GM04504 (cell line): ENCODE data around the gene CFAP52.
"Not testable (repeated sequence)": the region's sequence is repeated elsewhere in the genome, so short reads cannot be mapped to it uniquely, and the experiment has no call there.

Source experiments
- DNase-seq: peaks from one replicate; pipeline ENCODE4 v3.0.0-alpha.2; 2012; ENCODE audit warnings: low read depth

The CFAP52 gene

GRCh38 chr17:9571201-9571600, 5.2 kb upstream of the CFAP52 start:
- no peak for DNase-seq

- peak; percentile 60 for DNase-seq
These were observed 901 bp upstream of the CFAP52 start, which contains the start of gene STX8 for GRCh38 chr17:9575381-9576101. STX8 (minus strand) TSS chr17:9575820; CDS start chr17:9575808, 12 bp downstream.

- no peak for DNase-seq
These were observed 899 bp downstream of the CFAP52 start for GRCh38 chr17:9577373-9577709.

GRCh38 chr17:9587969-9588656, 11.7 kb downstream of the CFAP52 start:
- no peak for DNase-seq

GRCh38 chr17:9594065-9594464, 17.6 kb downstream of the CFAP52 start:
- DNase-seq = no peak

- DNase-seq = not testable (repeated sequence)
These were observed 21.2 kb downstream of the CFAP52 start for GRCh38 chr17:9597638-9598037.

GRCh38 chr17:9598661-9599060, 22.2 kb downstream of the CFAP52 start:
- no peak for DNase-seq

- not testable (repeated sequence) for DNase-seq
These were observed 28.1 kb downstream of the CFAP52 start for GRCh38 chr17:9604583-9604982.

- DNase-seq = no peak
These were observed 30.0 kb downstream of the CFAP52 start for GRCh38 chr17:9606453-9606852.

GRCh38 chr17:9607058-9607457, 30.6 kb downstream of the CFAP52 start:
- DNase-seq = not testable (repeated sequence)

- no peak for DNase-seq
These were observed 35.1 kb downstream of the CFAP52 start for GRCh38 chr17:9611557-9611956.

GRCh38 chr17:9612006-9612405, 35.6 kb downstream of the CFAP52 start:
- no peak for DNase-seq

GRCh38 chr17:9615486-9615885, 39.0 kb downstream of the CFAP52 start:
- no peak for DNase-seq

- no peak for DNase-seq
These were observed 46.5 kb downstream of the CFAP52 start for GRCh38 chr17:9622961-9623360.

GRCh38 chr17:9628509-9628908, 52.1 kb downstream of the CFAP52 start:
- no peak for DNase-seq

GRCh38 chr17:9632741-9633140, 56.3 kb downstream of the CFAP52 start:
- no peak for DNase-seq

- no peak for DNase-seq
These were observed 58.9 kb downstream of the CFAP52 start for GRCh38 chr17:9635340-9635739.

GRCh38 chr17:9636501-9636900, 60.1 kb downstream of the CFAP52 start:
- no peak for DNase-seq

GRCh38 chr17:9640388-9640787, 63.9 kb downstream of the CFAP52 start:
- DNase-seq = not testable (repeated sequence)

- DNase-seq = no peak
These were observed 67.2 kb downstream of the CFAP52 start for GRCh38 chr17:9643611-9644010.

- no peak for DNase-seq
These were observed 68.7 kb downstream of the CFAP52 start, which contains the start of gene USP43 for GRCh38 chr17:9644910-9645751. USP43 (plus strand) TSS chr17:9645517; CDS start chr17:9645633, 116 bp downstream.

GRCh38 chr17:9645851-9646545, 69.6 kb downstream of the CFAP52 start:
- DNase-seq = no peak
